ENCODE measurements around the gene PIP4K2A.

PIP4K2A gene

GRCh38 chr10:22737587-22737986, 23.2 kb upstream of the PIP4K2A start:
- Histone ChIP-seq H3K4me2 (ENCODE audit: insufficient read depth, low read length, poor library complexity, severe bottlenecking) (no peak overlapping the region), H3K4ac (ENCODE audit: low read length) (no peak overlapping the region), H3K18ac (ENCODE audit: low read length) (no peak overlapping the region), H3K14ac (ENCODE audit: low read length) (no peak overlapping the region), H3K4me1 (ENCODE audit: control insufficient read depth in 2 of 2, insufficient read depth in 1 of 2, low read depth in 1 of 2, low read length in 2 of 2) (no peaks in the 10 kb centered on the region), H3K4me3 (ENCODE audit: low read length in 2 of 2) (no peak overlapping the region), H4K8ac (ENCODE audit: low read depth, low read length) (no peak overlapping the region), H3K23ac (ENCODE audit: low read depth, low read length, poor library complexity) (no peak overlapping the region), H3K27ac (replicated peaks; ENCODE audit: low read length) (no peak overlapping the region), H3K27me3 (ENCODE audit: control insufficient read depth in 3 of 3, insufficient read depth in 3 of 3, low read depth in 1 of 3, low read length in 3 of 3) (peaks cover 0 to 2% (median 0%) of the 10 kb centered on the region in 3 experiments), H2BK15ac (ENCODE audit: low read length) (no peak overlapping the region), H2AK5ac (ENCODE audit: low read depth, low read length) (no peak overlapping the region), H3K79me1 (ENCODE audit: low read depth, low read length) (no peaks in the 10 kb centered on the region), H2AFZ (ENCODE audit: low read length) (no peak overlapping the region), H3K9ac (ENCODE audit: low read depth, low read length, poor library complexity) (no peak overlapping the region), H2BK12ac (ENCODE audit: low read length) (no peak overlapping the region), H2BK120ac (ENCODE audit: low read depth, low read length) (no peak overlapping the region), H2BK5ac (ENCODE audit: low read length) (no peak overlapping the region), H4K91ac (ENCODE audit: low read depth, low read length, poor library complexity) (no peak overlapping the region), H3K9me3 (replicated peaks in 1 of 2; ENCODE audit: control insufficient read depth in 2 of 2, insufficient read depth in 1 of 2, low read depth in 1 of 2, low read length in 2 of 2) (peaks cover 0 to 3% of the 10 kb centered on the region in 2 donors), H3K36me3 (replicated peaks in 1 of 2; ENCODE audit: control insufficient read depth in 2 of 2, insufficient read depth in 2 of 2, low read length in 2 of 2) (no peaks in the 10 kb centered on the region)
- DNase-seq (ENCODE audit: low spot score): no peak
- no CpG with 5 or more reads among the region's 1 CpG for WGBS, 2 donors (ENCODE audit: extremely low coverage in 2 of 2, insufficient read length in 2 of 2, insufficient replicate concordance in 1 of 2)

GRCh38 chr10:22736134-22736533, 21.8 kb upstream of the PIP4K2A start:
- H2BK15ac ChIP-seq (ENCODE audit: low read length): no peak overlapping the region
- H2AFZ ChIP-seq (ENCODE audit: low read length): no peak overlapping the region
- no peaks in the 10 kb centered on the region for H3K79me1 ChIP-seq (ENCODE audit: low read depth, low read length)
- no peak overlapping the region for H2BK12ac ChIP-seq (ENCODE audit: low read length)
- H3K27ac ChIP-seq (replicated peaks; ENCODE audit: low read length): no peak overlapping the region
- no peaks in the 10 kb centered on the region for H3K4me1 ChIP-seq (ENCODE audit: control insufficient read depth in 2 of 2, insufficient read depth in 1 of 2, low read depth in 1 of 2, low read length in 2 of 2)
- no peak overlapping the region for H3K14ac ChIP-seq (ENCODE audit: low read length)
- H4K91ac ChIP-seq (ENCODE audit: low read depth, low read length, poor library complexity): no peak overlapping the region
- no peak overlapping the region for H2AK5ac ChIP-seq (ENCODE audit: low read depth, low read length)
- H3K36me3 ChIP-seq (replicated peaks in 1 of 2; ENCODE audit: control insufficient read depth in 2 of 2, insufficient read depth in 2 of 2, low read length in 2 of 2): no peaks in the 10 kb centered on the region
- H3K9ac ChIP-seq (ENCODE audit: low read depth, low read length, poor library complexity): no peak overlapping the region
- peaks cover 0 to 3% of the 10 kb centered on the region in 2 donors for H3K9me3 ChIP-seq (replicated peaks in 1 of 2; ENCODE audit: control insufficient read depth in 2 of 2, insufficient read depth in 1 of 2, low read depth in 1 of 2, low read length in 2 of 2)
- no peak overlapping the region for H2BK120ac ChIP-seq (ENCODE audit: low read depth, low read length)
- DNase-seq (ENCODE audit: low spot score): no peak
- H3K18ac ChIP-seq (ENCODE audit: low read length): no peak overlapping the region
- no peak overlapping the region for H3K23ac ChIP-seq (ENCODE audit: low read depth, low read length, poor library complexity)
- H3K4me2 ChIP-seq (ENCODE audit: insufficient read depth, low read length, poor library complexity, severe bottlenecking): no peak overlapping the region
- H4K8ac ChIP-seq (ENCODE audit: low read depth, low read length): no peak overlapping the region
- peaks cover 0 to 2% (median 0%) of the 10 kb centered on the region in 3 experiments for H3K27me3 ChIP-seq (ENCODE audit: control insufficient read depth in 3 of 3, insufficient read depth in 3 of 3, low read depth in 1 of 3, low read length in 3 of 3)
- no peak overlapping the region for H3K4ac ChIP-seq (ENCODE audit: low read length)
- H3K4me3 ChIP-seq (ENCODE audit: low read length in 2 of 2): no peak overlapping the region
- H2BK5ac ChIP-seq (ENCODE audit: low read length): no peak overlapping the region

GRCh38 chr10:22733992-22734391, 19.6 kb upstream of the PIP4K2A start:
- Histone ChIP-seq H2BK15ac (ENCODE audit: low read length) (no peak overlapping the region), H3K9me3 (replicated peaks in 1 of 2; ENCODE audit: control insufficient read depth in 2 of 2, insufficient read depth in 1 of 2, low read depth in 1 of 2, low read length in 2 of 2) (no peaks in the 10 kb centered on the region), H3K27ac (replicated peaks; ENCODE audit: low read length) (no peak overlapping the region), H3K4ac (ENCODE audit: low read length) (no peak overlapping the region), H3K14ac (ENCODE audit: low read length) (no peak overlapping the region), H3K18ac (ENCODE audit: low read length) (no peak overlapping the region), H3K4me1 (ENCODE audit: control insufficient read depth in 2 of 2, insufficient read depth in 1 of 2, low read depth in 1 of 2, low read length in 2 of 2) (no peaks in the 10 kb centered on the region), H2BK120ac (ENCODE audit: low read depth, low read length) (no peak overlapping the region), H3K27me3 (ENCODE audit: control insufficient read depth in 3 of 3, insufficient read depth in 3 of 3, low read depth in 1 of 3, low read length in 3 of 3) (peaks cover 0 to 2% (median 0%) of the 10 kb centered on the region in 3 experiments), H3K36me3 (replicated peaks in 1 of 2; ENCODE audit: control insufficient read depth in 2 of 2, insufficient read depth in 2 of 2, low read length in 2 of 2) (no peaks in the 10 kb centered on the region), H3K23ac (ENCODE audit: low read depth, low read length, poor library complexity) (no peak overlapping the region), H4K91ac (ENCODE audit: low read depth, low read length, poor library complexity) (no peak overlapping the region), H3K4me3 (ENCODE audit: low read length in 2 of 2) (no peak overlapping the region), H3K9ac (ENCODE audit: low read depth, low read length, poor library complexity) (no peak overlapping the region), H2AK5ac (ENCODE audit: low read depth, low read length) (no peak overlapping the region), H2AFZ (ENCODE audit: low read length) (no peak overlapping the region), H3K4me2 (ENCODE audit: insufficient read depth, low read length, poor library complexity, severe bottlenecking) (no peak overlapping the region), H4K8ac (ENCODE audit: low read depth, low read length) (no peak overlapping the region), H2BK5ac (ENCODE audit: low read length) (no peak overlapping the region), H2BK12ac (ENCODE audit: low read length) (no peak overlapping the region), H3K79me1 (ENCODE audit: low read depth, low read length) (no peaks in the 10 kb centered on the region)
- no peak for DNase-seq (ENCODE audit: low spot score)
- WGBS, 2 donors (ENCODE audit: extremely low coverage in 2 of 2, insufficient read length in 2 of 2, insufficient replicate concordance in 1 of 2): no CpG with 5 or more reads among the region's 3 CpGs

GRCh38 chr10:22727663-22728062, 13.3 kb upstream of the PIP4K2A start:
- Histone ChIP-seq H3K9me3 (replicated peaks in 1 of 2; ENCODE audit: control insufficient read depth in 2 of 2, insufficient read depth in 1 of 2, low read depth in 1 of 2, low read length in 2 of 2) (no peaks in the 10 kb centered on the region), H4K8ac (ENCODE audit: low read depth, low read length) (no peak overlapping the region), H3K79me1 (ENCODE audit: low read depth, low read length) (peaks cover 2% of the 10 kb centered on the region), H3K4me2 (ENCODE audit: insufficient read depth, low read length, poor library complexity, severe bottlenecking) (no peak overlapping the region), H3K4ac (ENCODE audit: low read length) (no peak overlapping the region), H3K27ac (replicated peaks; ENCODE audit: low read length) (no peak overlapping the region), H3K4me1 (ENCODE audit: control insufficient read depth in 2 of 2, insufficient read depth in 1 of 2, low read depth in 1 of 2, low read length in 2 of 2) (no peaks in the 10 kb centered on the region), H3K36me3 (replicated peaks in 1 of 2; ENCODE audit: control insufficient read depth in 2 of 2, insufficient read depth in 2 of 2, low read length in 2 of 2) (no peaks in the 10 kb centered on the region), H3K4me3 (ENCODE audit: low read length in 2 of 2) (no peak overlapping the region), H2BK120ac (ENCODE audit: low read depth, low read length) (no peak overlapping the region), H3K18ac (ENCODE audit: low read length) (no peak overlapping the region), H2AFZ (ENCODE audit: low read length) (no peak overlapping the region), H3K27me3 (ENCODE audit: control insufficient read depth in 3 of 3, insufficient read depth in 3 of 3, low read depth in 1 of 3, low read length in 3 of 3) (peaks cover 0 to 4% (median 0%) of the 10 kb centered on the region in 3 experiments), H3K9ac (ENCODE audit: low read depth, low read length, poor library complexity) (no peak overlapping the region), H2BK5ac (ENCODE audit: low read length) (no peak overlapping the region), H3K23ac (ENCODE audit: low read depth, low read length, poor library complexity) (no peak overlapping the region), H2BK12ac (ENCODE audit: low read length) (no peak overlapping the region), H4K91ac (ENCODE audit: low read depth, low read length, poor library complexity) (no peak overlapping the region), H3K14ac (ENCODE audit: low read length) (no peak overlapping the region), H2AK5ac (ENCODE audit: low read depth, low read length) (no peak overlapping the region), H2BK15ac (ENCODE audit: low read length) (no peak overlapping the region)
- DNase-seq (ENCODE audit: low spot score): no peak
- WGBS, 2 donors (ENCODE audit: extremely low coverage in 2 of 2, insufficient read length in 2 of 2, insufficient replicate concordance in 1 of 2): no CpG with 5 or more reads among the region's 3 CpGs
